Ishikawa (cell line): ENCODE results near the gene RPS15.

ENCODE experiments used
- TAF1 ChIP-seq: IDR thresholded peaks from 2 replicates; pipeline ENCODE4 v1.6.1; 2012; ENCODE audit warnings: low read depth, mild to moderate bottlenecking
- TCF12 ChIP-seq: IDR thresholded peaks from 2 replicates; pipeline ENCODE4 v1.6.1; 2012; ENCODE audit warnings: low read depth

- no peak for TF ChIP-seq TCF12
- TF ChIP-seq TAF1 = no peak
These were observed 17.3 kb downstream of the RPS15 start for GRCh38 chr19:1455336-1456120.
